GF-D8 (cell line): ENCODE data around the gene CNTFR.

Experiments used
- DNase-seq: peaks from one replicate; lab custom pipeline; 2025; lab: John Stamatoyannopoulos, UW

The CNTFR gene

GRCh38 chr9:34522971-34523797 lies 66.3 kb downstream of the CNTFR start, which contains the start of gene ENHO:
Gene ENHO (minus strand): TSS chr9:34522990. CDS start chr9:34521695, 1,295 bp downstream.
- DNase-seq: peak; percentile 39

- no peak for DNase-seq
Observed at GRCh38 chr9:34522091-34522887, 67.2 kb downstream of the CNTFR start.

- no peak for DNase-seq
Observed at GRCh38 chr9:34521406-34522045, 68.0 kb downstream of the CNTFR start.

GRCh38 chr9:34520505-34521385 lies 68.8 kb downstream of the CNTFR start:
- no peak for DNase-seq

- DNase-seq: no peak
Observed at GRCh38 chr9:34520096-34520495, 69.4 kb downstream of the CNTFR start.

GRCh38 chr9:34519321-34520020 lies 70.1 kb downstream of the CNTFR start:
- no peak for DNase-seq

- no peak for DNase-seq
Observed at GRCh38 chr9:34518896-34519295, 70.6 kb downstream of the CNTFR start.

- no peak for DNase-seq
Observed at GRCh38 chr9:34518110-34518616, 71.4 kb downstream of the CNTFR start.

- no peak for DNase-seq
Observed at GRCh38 chr9:34517185-34517584, 72.3 kb downstream of the CNTFR start.

GRCh38 chr9:34515959-34516358 lies 73.6 kb downstream of the CNTFR start:
- no peak for DNase-seq

- no peak for DNase-seq
Observed at GRCh38 chr9:34514816-34515215, 74.7 kb downstream of the CNTFR start.

GRCh38 chr9:34514401-34514800 lies 75.1 kb downstream of the CNTFR start:
- no peak for DNase-seq

- no peak for DNase-seq
Observed at GRCh38 chr9:34513567-34514214, 75.8 kb downstream of the CNTFR start.

GRCh38 chr9:34512131-34513078 lies 77.1 kb downstream of the CNTFR start:
- no peak for DNase-seq

GRCh38 chr9:34510497-34511468 lies 78.7 kb downstream of the CNTFR start:
- no peak for DNase-seq

GRCh38 chr9:34508951-34509350 lies 80.6 kb downstream of the CNTFR start:
- DNase-seq: no peak

GRCh38 chr9:34508463-34508862 lies 81.1 kb downstream of the CNTFR start:
- no peak for DNase-seq

- DNase-seq: no peak
Observed at GRCh38 chr9:34507966-34508365, 81.6 kb downstream of the CNTFR start.
